NCI-H187 (cell line): ENCODE measurements around the gene VAMP1.
"Not testable (repeated sequence)": the region's sequence is repeated elsewhere in the genome, so short reads cannot be mapped to it uniquely, and the experiment has no call there.

ENCODE experiments used
- DNase-seq, 2 experiments: peaks; one replicate each; lab custom pipeline; 2025; lab: John Stamatoyannopoulos, UW

The VAMP1 gene

DNA sequence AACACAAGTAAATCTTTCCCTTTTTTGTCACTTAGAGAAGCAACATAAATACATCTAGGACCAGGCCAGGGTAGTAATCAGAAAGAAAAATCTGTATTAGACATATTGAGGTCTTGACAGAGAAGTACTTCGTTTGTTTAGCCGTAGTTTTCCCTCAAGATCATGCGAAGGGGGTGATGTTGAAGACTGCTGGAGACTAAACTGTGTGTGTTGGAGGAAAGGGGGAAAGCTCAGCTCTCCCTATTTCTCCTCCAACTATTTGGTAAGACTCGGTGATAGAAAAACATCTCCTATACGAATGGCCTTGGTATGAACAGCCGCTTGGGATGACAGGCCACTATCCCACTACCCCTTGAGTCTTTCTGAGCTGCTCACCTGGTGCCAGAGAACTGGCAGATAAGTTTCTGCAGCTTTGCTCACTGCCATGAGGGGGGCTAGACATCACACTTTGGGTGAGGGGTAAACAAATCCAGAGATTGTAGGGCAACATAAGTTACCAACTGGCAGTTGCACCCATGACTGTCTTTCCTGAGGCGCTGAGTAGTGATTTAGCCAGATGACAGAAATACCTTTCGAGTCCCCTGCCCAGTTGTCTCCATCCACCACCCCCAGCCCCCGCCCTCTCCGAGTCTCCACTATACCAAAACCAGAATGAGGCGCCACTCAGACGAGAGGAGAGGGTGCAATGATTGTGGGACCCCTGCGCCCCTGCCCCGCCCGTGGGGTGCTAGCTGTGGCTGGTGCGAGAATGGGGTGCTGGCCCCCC is 685 bp downstream of the VAMP1 start:
- no peak for DNase-seq

DNA sequence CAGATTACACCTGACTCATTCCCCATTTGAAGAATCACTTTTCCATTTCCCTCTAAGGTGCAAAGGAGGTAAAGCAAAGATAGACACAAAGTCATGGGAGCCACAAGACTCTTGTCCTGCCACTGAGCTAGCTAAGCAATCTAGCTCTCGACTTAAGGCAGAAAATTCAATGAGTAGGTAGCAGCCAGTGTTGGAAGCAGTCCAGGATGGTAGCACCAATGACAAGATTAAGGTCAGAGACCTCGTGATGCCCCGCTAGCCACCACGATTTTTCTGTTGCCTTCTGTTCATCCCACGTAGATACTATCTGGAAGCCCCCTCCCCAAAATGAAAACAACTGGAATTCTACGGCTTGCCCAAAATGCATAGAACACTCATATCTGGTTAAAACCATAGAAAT is 1.4 kb downstream of the VAMP1 start:
- no peak for DNase-seq

DNA sequence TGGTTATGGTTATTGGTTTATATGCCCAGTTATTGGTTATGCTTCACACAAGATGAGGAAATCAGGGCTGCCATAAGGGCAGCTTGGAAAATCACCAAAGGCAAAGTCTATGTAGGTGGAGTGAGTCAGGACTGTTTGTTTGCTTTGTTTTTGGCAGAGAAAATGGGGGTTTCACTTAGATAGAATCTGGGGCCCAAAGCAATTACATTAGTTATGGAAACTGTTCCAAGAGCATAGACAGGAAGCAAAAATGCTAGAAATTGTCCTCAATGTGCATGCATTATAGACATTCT is 2.2 kb downstream of the VAMP1 start:
- DNase-seq = no peak

DNA sequence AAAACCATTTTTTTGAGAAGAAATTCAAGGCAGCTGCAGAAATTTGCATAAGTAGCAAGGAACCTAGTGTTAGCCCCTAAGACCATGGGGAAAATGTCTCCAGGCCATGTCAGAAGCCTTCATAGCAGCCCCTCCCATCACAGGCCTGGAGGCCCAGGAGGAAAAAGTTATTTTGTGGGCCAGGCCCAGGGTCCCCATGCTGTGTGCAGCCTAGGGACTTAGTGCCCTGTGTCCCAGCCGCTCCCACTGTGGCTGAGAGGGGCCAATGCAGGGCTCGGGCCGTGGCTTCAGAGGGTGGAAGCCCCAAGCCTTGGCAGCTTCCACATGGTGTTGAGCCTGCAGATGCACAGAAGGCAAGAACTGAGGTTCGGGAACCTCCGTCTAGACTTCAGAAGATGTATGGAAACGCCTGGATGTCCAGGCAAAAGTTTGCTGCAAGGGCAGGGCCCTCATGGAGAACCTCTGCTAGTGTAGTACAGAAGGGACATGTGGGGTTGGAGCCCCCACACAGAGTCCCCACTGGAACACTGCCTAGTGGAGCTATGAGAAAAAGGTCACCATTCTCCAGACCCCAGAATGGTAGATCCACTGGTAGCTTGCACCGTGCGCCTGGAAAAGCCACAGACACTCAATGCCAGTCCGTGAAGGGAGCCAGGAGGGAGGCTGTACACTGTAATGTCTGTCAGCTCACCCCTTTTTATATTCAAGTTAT is 2.8 kb downstream of the VAMP1 start:
- not testable (repeated sequence) for DNase-seq

DNA sequence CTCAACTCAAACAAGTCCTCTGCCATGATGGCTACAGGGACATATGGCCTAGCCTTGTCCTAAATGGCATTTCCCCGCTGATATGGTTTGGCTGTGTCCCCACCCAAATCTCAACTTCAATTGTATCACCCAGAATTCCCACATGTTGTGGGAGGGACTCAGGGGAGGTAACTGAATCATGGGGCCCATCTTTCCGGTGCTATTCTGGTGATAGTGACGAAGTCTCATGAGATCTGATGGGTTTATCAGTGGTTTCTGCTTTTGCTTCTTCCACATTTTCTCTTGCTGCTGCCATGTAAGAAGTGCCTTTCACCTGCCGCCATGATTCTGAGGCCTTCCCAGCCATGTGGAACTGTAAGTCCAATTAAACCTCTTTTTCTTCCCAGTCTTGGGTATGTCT is 3.7 kb downstream of the VAMP1 start:
- DNase-seq = not testable (repeated sequence)

DNA sequence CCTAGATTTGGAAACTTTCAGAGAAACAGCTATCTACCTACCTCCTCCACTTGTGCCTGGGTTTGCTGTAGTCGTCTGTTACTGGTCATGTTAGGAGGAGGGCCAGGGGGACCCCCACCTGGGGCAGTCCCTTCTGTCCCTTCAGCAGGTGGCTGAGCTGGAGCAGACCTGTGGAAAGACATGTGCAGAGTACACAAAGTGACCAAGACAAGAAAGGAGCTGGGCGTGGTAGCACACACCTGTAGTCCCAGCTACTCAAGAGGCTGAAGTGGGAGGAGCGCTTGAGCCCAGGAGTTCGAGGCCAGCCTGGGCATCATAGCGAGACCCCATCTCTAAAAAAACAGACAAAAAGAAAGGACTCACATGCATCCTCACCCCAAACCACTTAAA is 4.3 kb downstream of the VAMP1 start:
- DNase-seq = no peak

DNA sequence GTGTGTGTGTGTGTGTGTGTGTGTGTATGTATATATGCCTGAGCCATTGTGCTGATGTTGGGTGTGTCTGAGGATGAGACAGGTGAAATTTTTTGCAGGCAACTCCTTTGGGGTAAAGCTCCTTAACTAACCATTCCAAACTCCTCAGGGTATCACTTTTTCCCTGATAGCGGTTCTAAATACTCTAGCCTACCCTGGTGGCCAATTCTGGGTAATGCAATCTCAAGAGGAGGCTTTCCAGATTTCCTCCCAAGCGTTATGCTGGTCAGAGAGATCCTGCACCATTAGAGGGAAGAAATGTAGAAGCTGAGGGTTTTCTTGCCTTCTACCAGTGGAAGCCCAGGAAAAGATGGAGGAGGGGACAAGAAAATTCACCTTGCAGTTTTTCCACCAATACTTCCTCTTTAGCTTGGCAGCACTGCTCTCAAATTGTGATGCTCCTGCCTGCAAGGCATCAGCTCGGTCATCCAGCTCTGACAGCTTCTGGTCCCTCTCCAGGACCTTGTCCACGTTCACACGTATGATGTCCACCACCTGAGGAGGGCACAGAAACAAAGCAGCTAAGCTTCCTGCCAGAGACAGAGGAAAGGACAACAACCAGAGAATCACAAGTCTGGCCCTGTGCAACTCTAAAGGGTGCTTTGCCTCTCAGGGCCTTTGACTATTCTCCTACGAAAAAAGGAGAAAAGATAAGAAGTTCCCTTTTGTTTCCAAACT is 4.9 kb downstream of the VAMP1 start:
- DNase-seq = peak; percentile 19 to 27

DNA sequence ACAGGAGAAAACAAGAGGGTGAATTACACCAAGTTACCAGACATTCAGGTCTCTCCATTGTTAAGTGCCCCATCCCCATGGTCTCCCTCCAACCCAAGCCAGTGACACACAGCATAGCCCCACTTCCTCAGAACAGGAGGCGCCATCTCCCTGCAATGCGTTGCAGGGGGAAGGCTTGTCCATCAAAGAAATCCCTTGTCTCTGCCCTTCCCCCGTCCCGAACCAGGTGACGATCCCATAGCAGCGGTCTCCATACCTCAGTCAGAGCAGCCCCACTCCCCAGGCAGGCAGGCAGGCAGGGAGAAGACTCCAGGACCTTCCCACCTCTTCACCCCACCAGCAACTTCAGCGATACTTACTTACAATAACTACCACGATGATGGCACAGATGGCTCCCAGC is 5.9 kb downstream of the VAMP1 start:
- no peak for DNase-seq

DNA sequence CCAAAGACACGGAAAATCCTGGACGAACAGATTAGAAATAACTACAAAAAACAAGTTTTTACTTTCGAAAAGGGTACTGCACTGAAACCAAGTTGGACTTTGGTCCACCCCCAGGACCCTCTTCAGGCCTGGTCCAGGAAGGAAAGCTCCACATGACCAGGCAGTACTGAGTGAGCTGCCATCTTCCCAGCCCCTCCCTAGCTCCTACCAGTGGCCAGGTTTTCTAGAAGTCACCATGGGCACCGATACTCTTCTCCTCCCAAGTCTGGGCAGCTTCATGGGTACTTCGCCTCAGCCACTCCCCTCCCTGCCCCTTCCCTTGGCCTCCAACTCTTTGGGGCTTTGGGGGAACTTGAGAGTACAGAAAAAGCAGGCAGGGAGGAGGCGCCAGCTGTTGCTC is 6.6 kb downstream of the VAMP1 start:
- no peak for DNase-seq

DNA sequence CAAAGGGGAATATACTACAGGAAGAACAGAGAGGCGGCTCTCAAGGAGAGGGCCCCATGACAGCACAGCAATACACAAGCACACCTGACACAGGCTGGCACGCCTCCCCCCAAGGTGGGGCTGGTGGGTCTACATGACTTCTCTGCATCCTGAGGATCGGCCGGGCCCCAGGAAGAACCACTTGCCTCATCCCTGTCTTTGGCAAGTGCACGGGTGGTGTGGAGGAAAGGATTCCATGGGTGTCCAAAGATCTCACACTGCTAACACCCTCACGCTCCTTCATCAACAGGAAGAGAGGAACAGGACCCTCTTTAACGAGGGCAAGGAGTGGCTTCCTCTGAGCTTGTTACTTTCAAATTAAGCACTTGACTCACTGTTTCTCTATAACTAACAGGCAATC is 7.3 kb downstream of the VAMP1 start:
- DNase-seq = no peak

DNA sequence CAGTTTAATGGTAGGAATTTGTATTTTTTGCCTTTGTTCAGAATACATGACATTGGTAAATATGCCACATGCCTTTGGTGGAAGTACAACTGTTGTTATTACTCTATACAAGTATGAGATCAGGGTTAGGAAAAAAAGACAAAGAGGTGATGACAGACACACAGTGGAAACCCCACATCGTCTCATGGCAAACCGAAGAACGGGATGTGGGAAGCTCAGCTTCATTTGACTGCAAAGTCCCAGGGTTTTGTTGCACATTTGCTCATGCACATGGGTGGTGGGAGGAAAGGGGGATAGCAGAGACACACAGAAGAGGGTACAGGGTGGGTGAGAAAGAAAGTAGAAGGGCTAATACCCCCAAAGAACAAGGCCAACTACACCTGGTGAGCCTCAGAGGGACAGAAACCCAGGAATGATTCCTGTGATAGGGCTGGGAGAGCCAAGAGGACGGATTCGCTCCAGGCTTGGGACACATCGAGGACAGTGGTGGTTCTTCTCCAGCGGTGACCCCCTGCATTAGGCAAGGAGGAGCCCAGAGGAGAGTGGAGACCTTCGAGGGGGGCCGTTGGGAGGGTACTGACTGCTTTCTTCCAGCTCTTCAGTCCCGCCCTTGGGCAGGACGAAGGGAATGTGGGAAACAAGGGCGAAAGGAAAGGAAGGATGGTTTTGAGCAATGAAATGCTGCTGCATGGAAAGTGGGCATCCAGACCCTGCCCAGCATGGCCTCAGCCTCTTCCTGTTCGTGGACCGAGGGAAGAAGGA is 8.1 kb downstream of the VAMP1 start:
- DNase-seq = no peak

DNA sequence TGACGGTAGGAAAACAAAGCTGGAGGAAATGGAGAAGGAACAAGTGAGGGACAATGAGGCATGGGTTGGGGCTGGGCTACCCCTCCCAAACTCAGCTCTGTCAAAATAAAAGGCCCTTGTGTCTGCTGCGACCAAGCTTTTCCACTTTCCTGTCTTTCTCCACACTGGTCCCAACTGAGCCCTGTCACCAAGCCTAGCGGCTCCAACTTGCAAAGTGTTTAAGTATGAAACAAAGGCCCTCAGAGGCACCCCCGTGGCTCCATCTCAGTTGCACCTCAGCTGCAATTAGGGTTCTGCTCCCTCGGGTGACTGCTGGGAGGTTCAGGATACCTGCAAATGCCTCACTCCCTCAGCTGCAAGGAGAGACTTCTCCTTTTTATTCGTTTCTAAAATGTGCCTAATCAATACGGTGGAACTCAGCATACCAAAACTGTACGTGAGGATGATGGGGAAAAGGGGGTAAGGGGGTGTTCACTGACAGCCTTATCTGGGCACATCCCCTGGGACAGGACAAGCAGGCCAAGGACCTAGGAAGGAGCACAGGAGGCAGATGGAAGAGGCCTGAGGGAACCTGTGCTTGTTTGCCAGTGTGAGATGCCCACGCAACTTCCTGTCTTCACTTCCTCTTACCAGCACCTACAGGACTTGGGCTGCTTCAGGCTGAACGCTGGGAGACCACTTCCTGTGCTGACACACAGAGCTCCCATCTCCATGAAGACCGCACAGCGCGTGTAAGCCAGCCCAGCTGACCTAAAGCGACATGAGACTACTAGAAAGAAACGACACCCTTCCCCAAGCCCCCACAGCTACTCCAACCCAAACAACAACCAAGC is 8.9 kb downstream of the VAMP1 start:
- no peak for DNase-seq

DNA sequence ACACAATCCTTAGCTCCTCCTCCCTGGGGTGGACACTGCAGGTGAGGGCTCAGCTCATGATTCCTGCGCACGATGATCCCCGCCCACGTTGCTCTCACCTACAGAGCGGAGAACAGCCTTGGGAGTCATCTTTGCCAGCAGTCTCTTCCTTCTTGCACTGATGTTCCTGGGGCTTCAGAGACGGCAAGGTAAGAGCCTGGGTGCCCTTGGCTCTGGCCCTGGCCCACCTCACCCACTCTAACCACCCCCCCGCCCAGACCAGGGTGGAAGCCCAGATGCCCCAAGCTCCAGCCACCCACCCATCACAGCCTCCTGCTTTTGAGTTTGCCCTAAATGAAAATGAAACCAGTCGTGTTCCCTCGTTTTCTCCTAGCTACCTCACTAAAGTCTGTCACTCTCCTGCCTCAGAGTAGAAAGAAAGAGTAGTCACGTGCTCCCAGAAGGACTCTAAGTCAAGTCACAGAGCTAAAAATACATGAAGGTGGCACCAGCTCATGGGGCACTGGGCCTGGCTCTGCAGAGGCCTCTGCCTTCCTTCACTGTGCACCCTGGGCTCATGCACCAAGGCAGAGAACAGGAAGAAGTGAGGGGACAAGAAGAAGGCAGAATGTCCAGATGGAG is 9.6 kb downstream of the VAMP1 start:
- DNase-seq = no peak

DNA sequence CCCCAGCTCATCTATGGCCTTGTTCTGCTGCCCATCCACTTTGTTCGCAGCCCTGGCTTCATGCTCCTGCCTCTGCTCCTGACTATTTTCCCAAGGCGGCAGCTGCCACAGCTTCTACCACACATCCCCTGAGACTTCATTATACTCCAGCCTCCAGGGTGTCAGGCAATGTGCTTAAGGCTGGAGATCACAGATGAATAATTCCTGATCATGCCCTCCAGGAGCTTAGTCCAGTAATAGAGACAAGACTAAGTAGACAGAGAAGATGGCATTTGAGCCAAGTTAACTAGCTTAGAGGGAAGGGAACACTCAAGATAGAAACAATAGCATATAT is 11.5 kb downstream of the VAMP1 start:
- no peak for DNase-seq

DNA sequence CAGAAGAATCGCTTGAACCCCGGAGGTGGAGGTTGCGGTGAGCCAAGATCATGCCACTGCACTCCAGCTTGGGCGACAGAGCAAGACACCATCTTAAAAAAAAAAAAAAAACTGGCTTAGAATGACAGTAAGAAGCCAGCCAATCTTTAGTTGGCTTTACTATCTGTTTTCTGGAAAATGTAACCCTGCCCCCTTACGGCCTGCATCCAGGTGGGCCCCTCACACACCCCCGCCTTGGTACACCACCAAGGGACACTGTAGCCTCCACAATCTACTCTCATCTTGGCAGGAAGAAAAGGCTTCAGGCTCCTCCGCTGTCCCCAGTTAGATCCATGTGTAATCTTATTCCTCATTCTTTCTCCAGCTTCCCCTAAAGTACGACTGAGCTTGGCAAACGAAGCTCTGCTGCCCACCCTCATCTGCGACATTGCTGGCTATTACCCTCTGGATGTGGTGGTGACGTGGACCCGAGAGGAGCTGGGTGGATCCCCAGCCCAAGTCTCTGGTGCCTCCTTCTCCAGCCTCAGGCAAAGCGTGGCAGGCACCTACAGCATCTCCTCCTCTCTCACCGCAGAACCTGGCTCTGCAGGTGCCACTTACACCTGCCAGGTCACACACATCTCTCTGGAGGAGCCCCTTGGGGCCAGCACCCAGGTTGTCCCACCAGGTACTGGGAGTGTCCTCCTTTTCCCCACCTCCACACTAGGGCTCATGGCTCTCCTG is 12.0 kb downstream of the VAMP1 start:
- DNase-seq = no peak

DNA sequence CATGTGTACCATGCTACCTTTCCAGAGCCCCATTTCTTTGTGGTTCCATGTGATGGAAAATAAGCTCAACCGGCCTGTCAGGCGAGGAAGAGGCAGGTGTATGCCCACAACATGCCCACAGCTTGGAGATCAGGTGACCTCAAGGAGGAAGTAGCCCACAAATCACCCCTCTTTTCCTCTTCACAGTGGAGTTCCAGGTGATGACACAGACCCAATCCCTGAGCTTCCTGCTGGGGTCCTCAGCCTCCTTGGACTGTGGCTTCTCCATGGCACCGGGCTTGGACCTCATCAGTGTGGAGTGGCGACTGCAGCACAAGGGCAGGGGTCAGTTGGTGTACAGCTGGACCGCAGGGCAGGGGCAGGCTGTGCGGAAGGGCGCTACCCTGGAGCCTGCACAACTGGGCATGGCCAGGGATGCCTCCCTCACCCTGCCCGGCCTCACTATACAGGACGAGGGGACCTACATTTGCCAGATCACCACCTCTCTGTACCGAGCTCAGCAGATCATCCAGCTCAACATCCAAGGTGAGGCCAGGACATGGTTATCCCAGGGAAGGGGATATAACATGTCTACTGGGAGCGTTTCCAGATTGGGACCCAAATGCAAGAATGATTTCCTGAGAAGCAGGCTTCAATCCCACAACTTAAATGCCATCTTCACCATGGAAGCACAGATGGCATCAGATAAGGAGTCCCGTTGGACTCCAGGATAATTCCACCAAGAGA is 13.1 kb downstream of the VAMP1 start:
- no peak for DNase-seq

DNA sequence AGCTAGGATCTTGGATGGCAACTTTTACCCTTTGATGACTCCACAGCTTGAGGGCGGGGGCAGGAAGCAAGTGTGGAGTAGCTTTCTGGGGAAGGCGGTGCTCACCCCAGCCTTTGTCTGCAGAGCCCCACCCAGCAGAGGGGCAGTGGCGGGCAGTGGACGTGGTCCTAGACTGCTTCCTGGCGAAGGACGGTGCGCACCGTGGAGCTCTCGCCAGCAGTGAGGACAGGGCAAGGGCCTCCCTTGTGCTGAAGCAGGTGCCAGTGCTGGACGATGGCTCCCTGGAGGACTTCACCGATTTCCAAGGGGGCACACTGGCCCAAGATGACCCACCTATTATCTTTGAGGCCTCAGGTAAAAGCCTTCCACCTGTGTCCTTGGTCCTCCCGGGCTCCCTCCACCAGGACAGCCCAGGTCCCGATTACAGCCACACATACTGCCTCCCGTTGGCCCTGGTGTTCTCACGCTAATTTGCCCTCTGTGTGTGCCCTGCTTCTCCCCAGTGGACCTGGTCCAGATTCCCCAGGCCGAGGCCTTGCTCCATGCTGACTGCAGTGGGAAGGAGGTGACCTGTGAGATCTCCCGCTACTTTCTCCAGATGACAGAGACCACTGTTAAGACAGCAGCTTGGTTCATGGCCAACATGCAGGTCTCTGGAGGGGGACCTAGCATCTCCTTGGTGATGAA is 17.4 kb downstream of the VAMP1 start:
- DNase-seq = no peak

DNA sequence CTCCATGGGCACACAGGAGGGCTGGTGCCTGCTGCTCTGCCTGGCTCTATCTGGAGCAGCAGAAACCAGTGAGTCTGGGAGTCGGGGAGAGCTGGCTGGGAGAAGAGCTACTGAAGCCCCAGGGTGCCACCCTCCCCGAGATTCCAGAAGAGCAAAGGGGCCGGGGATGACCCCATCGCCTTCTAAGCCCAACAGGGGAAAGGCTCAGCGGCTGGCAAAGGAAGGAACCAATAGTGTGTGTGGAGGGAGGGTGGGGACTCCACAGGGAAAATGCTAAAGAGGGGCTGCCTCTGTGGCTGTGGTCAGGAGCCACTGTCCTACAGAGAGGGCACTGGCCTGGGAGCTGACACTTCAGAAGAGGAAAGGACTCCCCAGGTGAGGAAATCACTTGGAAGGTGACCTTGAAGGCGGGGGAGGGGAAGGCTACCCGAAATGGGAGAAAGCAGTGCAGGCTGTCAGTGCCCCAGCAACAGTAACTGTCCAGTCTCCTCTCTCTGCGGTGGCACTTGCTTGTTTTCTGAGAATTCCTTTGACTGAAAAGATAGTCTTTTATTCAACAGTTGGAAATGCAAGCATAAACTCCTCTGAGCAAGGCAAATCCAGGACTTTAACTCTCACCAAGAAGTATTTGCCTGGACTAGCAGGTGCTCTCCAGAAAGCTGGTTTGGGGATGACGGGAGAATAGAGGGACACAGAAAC is 18.1 kb downstream of the VAMP1 start:
- DNase-seq = peak in 1 of 2 experiments; percentile 55
